Activated B cell treated with CpG ODN at 0.5 μM for 24 hours (primary cell): ENCODE measurements around the gene DBF4B. TPM values are rescaled to one million over a fixed set of nuclear protein-coding genes. Genes with fewer than 3 reads are reported as not detected.

Source experiments
- ATAC-seq: fragments of 200-7000 bp; cut with Tn5 transposase; one replicate; pipeline ENCODE4 v1.10.0; 2021; ENCODE audit warnings: low read depth, mild to moderate bottlenecking, moderate library complexity
- CTCF ChIA-PET: fragments of 350-600 bp; sonication (Branson Sonifier 250); formaldehyde crosslinking; loops from one replicate; lab custom pipeline; 2021; ENCODE audit warnings: antibody characterized with exemption; lab: Charles Lee
- POLR2A ChIA-PET: fragments of 350-600 bp; sonication (Branson Sonifier 250); formaldehyde crosslinking; loops from one replicate; lab custom pipeline; 2021; ENCODE audit warnings: antibody characterized with exemption; lab: Charles Lee
- DNase-seq: peaks from one replicate; pipeline ENCODE4 v3.0.0; 2022
- H3K27ac Mint-ChIP-seq: one replicate; pipeline ENCODE4 v1.8.0; 2020; ENCODE audit warnings: mixed read lengths
- H3K27me3 Mint-ChIP-seq: one replicate; pipeline ENCODE4 v1.8.0; 2021; ENCODE audit warnings: mixed read lengths
- H3K36me3 Mint-ChIP-seq: one replicate; pipeline ENCODE4 v1.8.0; 2021; ENCODE audit warnings: low read depth, mixed read lengths
- H3K4me1 Mint-ChIP-seq: one replicate; pipeline ENCODE4 v1.8.0; 2021; ENCODE audit warnings: mixed read lengths
- H3K4me3 Mint-ChIP-seq: one replicate; pipeline ENCODE4 v1.8.0; 2020; ENCODE audit warnings: mild to moderate bottlenecking, mixed read lengths
- H3K9me3 Mint-ChIP-seq: one replicate; pipeline ENCODE4 v1.8.0; 2020; ENCODE audit warnings: mixed read lengths
- CTCF ChIP-seq: fragments of 200-600 bp; IDR thresholded peaks from one replicate; pipeline ENCODE4 v1.8.0; 2022; ENCODE audit warnings: antibody characterized with exemption, mild to moderate bottlenecking
- intact Hi-C: fragments of 100-400 bp; cut with micrococcal nuclease; formaldehyde crosslinking; loops from one replicate; pipeline ENCODE4 v1.15.1; 2024
- total RNA-seq: library from RNA; stranded (reverse); gene quantifications from 2 replicates; pipeline ENCODE4 v1.2.3, GENCODE V29; 2022

DBF4B gene
- total RNA-seq, 1 donor from 2014 or later: 13.8 TPM

GRCh38 chr17:44798356-44798755, 89.9 kb downstream of the DBF4B start:
- H3K27ac Mint-ChIP-seq: no peak overlapping the region
- DNase-seq (no peak), ATAC-seq (no peak)
- H3K4me1 Mint-ChIP-seq: no peaks in the 10 kb centered on the region
- no peak for TF ChIP-seq CTCF
- H3K27me3 Mint-ChIP-seq: no peaks in the 10 kb centered on the region
- no peaks in the 10 kb centered on the region for H3K9me3 Mint-ChIP-seq
- intact Hi-C loops: no loop called here
- H3K4me3 Mint-ChIP-seq: no peak overlapping the region
- POLR2A ChIA-PET: no interaction called here
- H3K36me3 Mint-ChIP-seq: no peaks in the 10 kb centered on the region
- CTCF ChIA-PET: interaction anchor here (0.6 kb wide), 1 partner anchor 223 kb away, joined by 3 read pairs; no protein-coding TSS in a partner anchor

Other genes starting within 250 kb of the DBF4B start
- gene GPATCH8, start 205.3 kb upstream of the DBF4B start, total RNA-seq: 62.2 and 64.5 TPM in 2 replicates
- 0.91 TPM in 2 replicates for gene FZD2, start 151.2 kb upstream of the DBF4B start, total RNA-seq
- gene MEIOC, start 52.2 kb upstream of the DBF4B start, total RNA-seq: 0.24 and 0.91 TPM in 2 replicates
- 20.1 and 22.4 TPM in 2 replicates for gene CCDC43, start 18.9 kb upstream of the DBF4B start, total RNA-seq
- 0.09 and 0.10 TPM in 2 replicates for gene ADAM11, start 50.3 kb downstream of the DBF4B start, total RNA-seq
- gene GJC1, start 121.6 kb downstream of the DBF4B start, total RNA-seq: 0.20 TPM in 2 replicates
- gene HIGD1B, start 139.2 kb downstream of the DBF4B start, total RNA-seq: not detected in 2 replicates
- 168 and 192 TPM in 2 replicates for gene EFTUD2, start 190.8 kb downstream of the DBF4B start, total RNA-seq
- not detected in 2 replicates for gene GFAP, start 206.8 kb downstream of the DBF4B start, total RNA-seq
- gene KIF18B, start 239.1 kb downstream of the DBF4B start, total RNA-seq: 0.49 and 1.7 TPM in 2 replicates